GM21786 (cell line): ENCODE results near the gene SRGAP2B.
"Not testable (repeated sequence)": the region's sequence is repeated elsewhere in the genome, so short reads cannot be mapped to it uniquely, and the experiment has no call there.

ENCODE experiments used
- ATAC-seq: cut with Tn5 transposase; IDR thresholded peaks from one replicate; pipeline ENCODE4 v1.9.1; 2021; ENCODE audit not compliant: unreplicated experiment

The SRGAP2B gene

GRCh38 chr1:145000074-145000742, 94.9 kb downstream of the SRGAP2B start:
- ATAC-seq, result not testable (repeated sequence)

- not testable (repeated sequence) for ATAC-seq
These were observed 96.2 kb downstream of the SRGAP2B start for GRCh38 chr1:144998981-144999273.

GRCh38 chr1:144998134-144998980, 96.8 kb downstream of the SRGAP2B start:
- not testable (repeated sequence) for ATAC-seq

GRCh38 chr1:144995833-144996410, 99.2 kb downstream of the SRGAP2B start:
- not testable (repeated sequence) for ATAC-seq

- not testable (repeated sequence) for ATAC-seq
These were observed 102.2 kb downstream of the SRGAP2B start for GRCh38 chr1:144992915-144993314.

- not testable (repeated sequence) for ATAC-seq
These were observed 104.5 kb downstream of the SRGAP2B start for GRCh38 chr1:144990611-144991010.

- not testable (repeated sequence) for ATAC-seq
These were observed 108.0 kb downstream of the SRGAP2B start for GRCh38 chr1:144987131-144987530.

GRCh38 chr1:144986171-144986860, 108.8 kb downstream of the SRGAP2B start:
- not testable (repeated sequence) for ATAC-seq

- not testable (repeated sequence) for ATAC-seq
These were observed 109.5 kb downstream of the SRGAP2B start for GRCh38 chr1:144985550-144986170.

GRCh38 chr1:144982802-144983525, 112.2 kb downstream of the SRGAP2B start:
- ATAC-seq, result not testable (repeated sequence)

GRCh38 chr1:144981157-144981556, 114.0 kb downstream of the SRGAP2B start:
- not testable (repeated sequence) for ATAC-seq

GRCh38 chr1:144979960-144980595, 115.0 kb downstream of the SRGAP2B start:
- not testable (repeated sequence) for ATAC-seq

- not testable (repeated sequence) for ATAC-seq
These were observed 117.3 kb downstream of the SRGAP2B start for GRCh38 chr1:144977856-144978255.

GRCh38 chr1:144971936-144972335, 123.2 kb downstream of the SRGAP2B start:
- not testable (repeated sequence) for ATAC-seq

- ATAC-seq, result not testable (repeated sequence)
These were observed 128.6 kb downstream of the SRGAP2B start for GRCh38 chr1:144966488-144966887.

GRCh38 chr1:144964765-144965164, 130.4 kb downstream of the SRGAP2B start:
- not testable (repeated sequence) for ATAC-seq

- not testable (repeated sequence) for ATAC-seq
These were observed 130.9 kb downstream of the SRGAP2B start for GRCh38 chr1:144964186-144964585.

- not testable (repeated sequence) for ATAC-seq
These were observed 131.6 kb downstream of the SRGAP2B start for GRCh38 chr1:144963571-144963970.
